Calu3 (cell line): ENCODE results near the gene HECA. TPM values are rescaled to one million over a fixed set of nuclear protein-coding genes. Genes with fewer than 3 reads are reported as not detected.

Source experiments
- BruUV-seq: library from RNA; stranded (reverse); fragments of 400-500 nt; replicated peaks from 2 replicates; lab custom pipeline; 2021; lab: Mats Ljungman, UMichigan
- CTCF ChIA-PET: fragments of 300-600 bp; sonication (Branson Sonifier 250); formaldehyde crosslinking; loops from one replicate; lab custom pipeline; 2022; ENCODE audit warnings: antibody characterized with exemption; lab: Charles Lee
- DNase-seq: peaks from one replicate; pipeline ENCODE4 v3.0.0; 2022
- H3K27ac Mint-ChIP-seq: one replicate; pipeline ENCODE4 v1.8.0; 2022; ENCODE audit warnings: mixed read lengths; ENCODE audit not compliant: unreplicated experiment
- H3K27me3 Mint-ChIP-seq: one replicate; pipeline ENCODE4 v1.8.0; 2022; ENCODE audit warnings: mixed read lengths; ENCODE audit not compliant: unreplicated experiment
- H3K36me3 Mint-ChIP-seq: one replicate; pipeline ENCODE4 v1.8.0; 2022; ENCODE audit warnings: mild to moderate bottlenecking, moderate library complexity, mixed read lengths; ENCODE audit not compliant: insufficient read depth, unreplicated experiment
- H3K4me1 Mint-ChIP-seq: one replicate; pipeline ENCODE4 v1.8.0; 2022; ENCODE audit warnings: mild to moderate bottlenecking, low read depth, mixed read lengths; ENCODE audit not compliant: unreplicated experiment
- H3K4me3 Mint-ChIP-seq: one replicate; pipeline ENCODE4 v1.8.0; 2022; ENCODE audit warnings: mild to moderate bottlenecking, low read depth, moderate library complexity, mixed read lengths; ENCODE audit not compliant: unreplicated experiment
- H3K9me3 Mint-ChIP-seq: one replicate; pipeline ENCODE4 v1.8.0; 2022; ENCODE audit warnings: low read depth, mixed read lengths; ENCODE audit not compliant: unreplicated experiment
- intact Hi-C: fragments of 100-400 bp; cut with micrococcal nuclease; formaldehyde crosslinking; loops from one replicate; pipeline ENCODE4 v1.10.0; 2022; ENCODE audit not compliant: unreplicated experiment
- total RNA-seq: library from RNA; stranded (reverse); gene quantifications from 2 replicates; pipeline ENCODE4 v1.2.3, GENCODE V29; 2022
- TF ChIP-seq, protein P1 (sequence below): fragments of 200-600 bp; IDR thresholded peaks from one replicate; pipeline ENCODE4 v1.8.0; 2022; ENCODE audit warnings: antibody characterized with exemption; ENCODE audit not compliant: unreplicated experiment

The HECA gene
- total RNA-seq, 1 experiment from 2014 or later: 7.1 TPM

DNA sequence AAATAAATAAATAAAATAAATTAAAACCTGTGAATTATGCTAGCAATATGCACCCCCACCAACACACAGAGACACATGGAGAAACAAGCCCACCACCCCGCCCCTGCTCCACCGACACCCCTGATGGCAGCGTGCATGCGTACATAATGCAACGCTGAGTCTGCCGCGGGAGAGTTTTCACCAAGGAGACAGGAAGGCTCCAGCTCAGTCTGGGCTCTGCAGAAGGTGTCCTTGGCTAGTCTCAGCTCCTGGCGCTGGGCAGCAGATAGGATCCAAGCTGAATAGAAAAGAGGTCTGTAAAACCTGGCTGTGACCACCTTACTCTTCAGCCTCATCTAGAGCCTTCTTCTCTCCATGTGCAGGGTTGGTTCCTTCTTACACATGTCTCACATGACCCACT, 26.5 kb upstream of the HECA start:
- H3K4me1 Mint-ChIP-seq: no peaks in the 10 kb centered on the region
- H3K27ac Mint-ChIP-seq: no peak overlapping the region
- BruUV-seq: no TSS peak
- no peak overlapping the region for H3K4me3 Mint-ChIP-seq
- no peaks in the 10 kb centered on the region for H3K36me3 Mint-ChIP-seq
- TF ChIP-seq, protein P1, sequence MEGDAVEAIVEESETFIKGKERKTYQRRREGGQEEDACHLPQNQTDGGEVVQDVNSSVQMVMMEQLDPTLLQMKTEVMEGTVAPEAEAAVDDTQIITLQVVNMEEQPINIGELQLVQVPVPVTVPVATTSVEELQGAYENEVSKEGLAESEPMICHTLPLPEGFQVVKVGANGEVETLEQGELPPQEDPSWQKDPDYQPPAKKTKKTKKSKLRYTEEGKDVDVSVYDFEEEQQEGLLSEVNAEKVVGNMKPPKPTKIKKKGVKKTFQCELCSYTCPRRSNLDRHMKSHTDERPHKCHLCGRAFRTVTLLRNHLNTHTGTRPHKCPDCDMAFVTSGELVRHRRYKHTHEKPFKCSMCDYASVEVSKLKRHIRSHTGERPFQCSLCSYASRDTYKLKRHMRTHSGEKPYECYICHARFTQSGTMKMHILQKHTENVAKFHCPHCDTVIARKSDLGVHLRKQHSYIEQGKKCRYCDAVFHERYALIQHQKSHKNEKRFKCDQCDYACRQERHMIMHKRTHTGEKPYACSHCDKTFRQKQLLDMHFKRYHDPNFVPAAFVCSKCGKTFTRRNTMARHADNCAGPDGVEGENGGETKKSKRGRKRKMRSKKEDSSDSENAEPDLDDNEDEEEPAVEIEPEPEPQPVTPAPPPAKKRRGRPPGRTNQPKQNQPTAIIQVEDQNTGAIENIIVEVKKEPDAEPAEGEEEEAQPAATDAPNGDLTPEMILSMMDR: no peak
- intact Hi-C loops: no loop called here
- CTCF ChIA-PET: no interaction called here
- no peaks in the 10 kb centered on the region for H3K9me3 Mint-ChIP-seq
- no peak for DNase-seq
- H3K27me3 Mint-ChIP-seq: no peaks in the 10 kb centered on the region

- Mint-ChIP-seq H3K4me3 (no peak overlapping the region), H3K27me3 (no peaks in the 10 kb centered on the region), H3K9me3 (no peaks in the 10 kb centered on the region), H3K36me3 (no peaks in the 10 kb centered on the region), H3K4me1 (no peaks in the 10 kb centered on the region), H3K27ac (no peak overlapping the region)
- CTCF ChIA-PET: interaction anchor here (0.6 to 0.7 kb wide), 2 partner anchors 17 to 214 kb away, joined by 3 read pairs; no protein-coding TSS in a partner anchor
- TF ChIP-seq, protein P1: no peak
- intact Hi-C loops: no loop called here
- DNase-seq: no peak
- BruUV-seq: no TSS peak
Observed at GRCh38 chr6:139109558-139109957, 25.3 kb upstream of the HECA start.

DNA sequence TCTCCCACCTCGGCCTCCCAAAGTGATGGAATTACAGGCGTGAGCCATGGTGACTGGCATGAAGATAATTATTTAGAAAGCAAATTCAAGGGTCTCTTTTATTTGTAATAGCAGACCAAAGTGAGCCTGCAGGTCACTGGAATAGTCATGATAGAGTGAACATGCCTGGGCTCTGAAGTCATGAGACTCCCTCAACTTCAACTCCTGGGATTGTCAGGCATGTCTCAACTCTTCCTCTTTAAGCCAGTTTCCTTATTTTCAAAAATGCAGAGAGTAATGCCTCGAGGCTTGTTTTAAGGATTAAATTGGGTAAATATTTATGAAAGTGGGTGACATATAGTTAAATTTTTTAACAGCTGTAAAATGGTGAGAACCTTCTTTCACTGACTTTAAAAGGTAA, 22.7 kb upstream of the HECA start:
- TF ChIP-seq, protein P1: no peak
- no peaks in the 10 kb centered on the region for H3K9me3 Mint-ChIP-seq
- no peak for DNase-seq
- intact Hi-C loops: no loop called here
- no peak overlapping the region for H3K27ac Mint-ChIP-seq
- H3K36me3 Mint-ChIP-seq: no peaks in the 10 kb centered on the region
- H3K4me1 Mint-ChIP-seq: no peaks in the 10 kb centered on the region
- no TSS peak for BruUV-seq
- H3K4me3 Mint-ChIP-seq: no peak overlapping the region
- H3K27me3 Mint-ChIP-seq: peaks cover 9% of the 10 kb centered on the region
- CTCF ChIA-PET: no interaction called here

DNA sequence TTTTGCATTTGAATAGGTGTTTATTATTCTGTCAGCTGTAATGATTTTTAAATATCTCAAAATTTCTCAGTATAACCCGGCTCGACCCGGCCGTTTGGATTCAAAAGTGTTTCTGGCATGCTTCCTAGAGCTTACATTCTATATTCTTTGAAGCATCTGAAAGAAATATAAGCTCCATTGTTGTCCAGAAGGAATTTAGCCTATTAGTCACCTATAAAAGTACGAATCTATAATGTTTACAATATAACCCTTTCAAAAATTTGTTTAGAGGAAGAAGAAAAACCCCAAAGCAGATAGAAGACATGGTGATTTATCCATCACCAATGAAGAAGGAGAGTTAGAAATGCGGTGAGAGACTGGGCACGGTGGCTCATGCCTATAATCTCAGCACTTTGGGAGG, 22.3 kb upstream of the HECA start:
- intact Hi-C loops: no loop called here
- Mint-ChIP-seq H3K27ac (no peak overlapping the region), H3K4me3 (no peak overlapping the region), H3K36me3 (no peaks in the 10 kb centered on the region), H3K9me3 (no peaks in the 10 kb centered on the region), H3K4me1 (no peaks in the 10 kb centered on the region), H3K27me3 (peaks cover 9% of the 10 kb centered on the region)
- CTCF ChIA-PET: no interaction called here
- DNase-seq: no peak
- TF ChIP-seq, protein P1: no peak
- no TSS peak for BruUV-seq
